DMS114 treated with DMSO at 0.1 percent for 48 hours (cell line): ENCODE measurements around the gene RETREG2.
A peak's percentile ranks its signal among the peaks of the same experiment; 100 is the strongest.

Source experiments
- DNase-seq: peaks from one replicate; lab custom pipeline; 2025; ENCODE audit not compliant: unreplicated experiment; lab: John Stamatoyannopoulos, UW

RETREG2 gene

GRCh38 chr2:219213486-219214071 lies 35.5 kb downstream of the RETREG2 start:
- DNase-seq, result no peak

GRCh38 chr2:219214141-219214540 lies 36.1 kb downstream of the RETREG2 start:
- DNase-seq, result no peak

- DNase-seq, result no peak
These were observed 36.7 kb downstream of the RETREG2 start for GRCh38 chr2:219214786-219215185.

- no peak for DNase-seq
These were observed 37.9 kb downstream of the RETREG2 start for GRCh38 chr2:219215871-219216534.

- DNase-seq, result no peak
These were observed 38.5 kb downstream of the RETREG2 start for GRCh38 chr2:219216535-219216915.

GRCh38 chr2:219218217-219218731 lies 40.2 kb downstream of the RETREG2 start:
- DNase-seq, result peak; percentile 41

- DNase-seq, result peak; percentile 76
These were observed 40.9 kb downstream of the RETREG2 start, which contains the start of gene ABCB6 for GRCh38 chr2:219218732-219219701. TSS of gene ABCB6 (minus strand) at chr2:219218958. CDS start at chr2:219218673, 285 bp downstream.

GRCh38 chr2:219219784-219220532 lies 41.9 kb downstream of the RETREG2 start:
- DNase-seq, result no peak

- no peak for DNase-seq
These were observed 42.8 kb downstream of the RETREG2 start for GRCh38 chr2:219220652-219221402.

- DNase-seq, result no peak
These were observed 44.0 kb downstream of the RETREG2 start for GRCh38 chr2:219221957-219222518.

GRCh38 chr2:219223831-219224610 lies 45.9 kb downstream of the RETREG2 start:
- no peak for DNase-seq

- DNase-seq, result no peak
These were observed 47.3 kb downstream of the RETREG2 start for GRCh38 chr2:219225350-219225749.

GRCh38 chr2:219228041-219228910 lies 50.2 kb downstream of the RETREG2 start:
- no peak for DNase-seq

GRCh38 chr2:219228911-219229304 lies 50.8 kb downstream of the RETREG2 start:
- DNase-seq, result no peak

- peak; percentile 97 for DNase-seq
These were observed 51.4 kb downstream of the RETREG2 start, which contains the start of the genes ANKZF1 and ATG9A for GRCh38 chr2:219229305-219230058. TSS of gene ANKZF1 (plus strand) at chr2:219229806. CDS start at chr2:219230258, 452 bp downstream. TSS of gene ATG9A (minus strand) at chr2:219229636. CDS start at chr2:219228024, 1,612 bp downstream.

GRCh38 chr2:219230059-219230540 lies 52.0 kb downstream of the RETREG2 start:
- no peak for DNase-seq

- DNase-seq, result no peak
These were observed 56.3 kb downstream of the RETREG2 start for GRCh38 chr2:219234331-219234730.
